ENCODE results near the gene ACOT6. TPM values are rescaled to one million over a fixed set of nuclear protein-coding genes. Genes with fewer than 3 reads are reported as not detected.

ACOT6 gene
- total RNA-seq, 1 donor from 2014 or later, result not detected

DNA sequence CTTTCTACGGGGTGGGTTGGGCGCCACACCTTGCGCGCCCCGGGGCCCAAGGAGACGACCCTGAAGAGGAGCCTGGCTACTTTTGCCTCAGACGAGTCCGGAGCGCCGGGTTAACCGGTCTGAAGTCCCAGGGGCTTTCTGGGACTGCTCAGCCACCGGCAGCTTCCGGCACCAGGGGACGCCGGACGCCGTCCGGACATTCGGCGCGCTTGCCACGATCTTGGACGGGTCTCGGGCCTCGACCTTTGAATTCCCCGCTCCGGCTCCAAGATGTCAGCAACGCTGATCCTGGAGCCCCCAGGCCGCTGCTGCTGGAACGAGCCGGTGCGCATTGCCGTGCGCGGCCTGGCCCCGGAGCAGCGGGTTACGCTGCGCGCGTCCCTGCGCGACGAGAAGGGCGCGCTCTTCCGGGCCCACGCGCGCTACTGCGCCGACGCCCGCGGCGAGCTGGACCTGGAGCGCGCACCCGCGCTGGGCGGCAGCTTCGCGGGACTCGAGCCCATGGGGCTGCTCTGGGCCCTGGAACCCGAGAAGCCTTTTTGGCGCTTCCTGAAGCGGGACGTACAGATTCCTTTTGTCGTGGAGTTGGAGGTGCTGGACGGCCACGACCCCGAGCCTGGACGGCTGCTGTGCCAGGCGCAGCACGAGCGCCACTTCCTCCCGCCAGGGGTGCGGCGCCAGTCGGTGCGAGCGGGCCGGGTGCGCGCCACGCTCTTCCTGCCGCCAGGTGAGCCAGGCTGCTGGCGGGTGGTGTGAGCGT, 20.4 kb upstream of the ACOT6 start, which contains the start of gene ACOT4:
TSS of gene ACOT4 (plus strand) at position 184 of the 760 bp plus-strand sequence. CDS start at position 271, 87 bp downstream.
- DNase-seq (ENCODE audit: low spot score), result no peak
- intact Hi-C loops (cut with DNase I), result no loop called here
- ATAC-seq, result peak; percentile 76

DNA sequence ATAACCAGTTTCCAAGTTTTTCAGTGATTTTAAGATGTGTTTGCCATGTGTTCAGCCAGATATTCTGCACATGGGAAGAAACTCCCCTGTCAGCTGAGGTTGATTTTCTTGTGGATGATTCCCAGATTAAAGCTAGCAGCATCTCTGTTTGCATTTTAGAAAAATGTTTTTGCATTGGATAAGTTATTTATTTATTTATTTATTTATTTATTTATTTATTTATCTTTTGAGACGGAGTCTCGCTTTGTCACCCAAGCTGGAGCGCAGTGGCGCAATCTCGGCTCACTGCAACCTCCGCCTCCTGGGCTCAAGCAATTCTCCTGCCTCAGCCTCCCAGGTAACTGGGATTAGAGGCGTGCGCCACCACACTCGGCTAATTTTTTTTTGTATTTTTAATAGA, 17.8 kb upstream of the ACOT6 start:
- DNase-seq (ENCODE audit: low spot score) (no peak), ATAC-seq (no peak)
- intact Hi-C loops (cut with DNase I), result no loop called here

GRCh38 chr14:73599499-73599898, 12.8 kb upstream of the ACOT6 start:
- no peak for ATAC-seq
- DNase-seq (ENCODE audit: low spot score), result no peak
- intact Hi-C loops (cut with DNase I), result no loop called here

DNA sequence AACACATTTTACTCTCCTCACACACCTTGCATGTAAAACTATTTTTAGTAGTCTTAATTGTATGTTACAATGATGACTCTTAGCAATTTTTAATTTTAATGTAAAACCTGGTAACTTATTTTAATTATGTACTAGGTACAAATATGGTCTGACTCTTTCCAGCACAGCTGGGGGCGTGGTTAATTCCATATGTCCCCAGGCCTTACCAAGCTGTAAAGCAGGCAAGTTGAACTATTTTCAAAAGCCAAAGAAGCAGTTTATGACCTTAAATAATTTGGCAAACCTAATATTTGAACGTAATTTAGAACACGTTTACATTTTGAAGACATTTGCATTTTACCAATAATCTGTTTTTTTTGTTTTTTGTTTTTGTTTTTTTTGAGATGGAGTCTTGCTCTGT, 9.3 kb upstream of the ACOT6 start:
- DNase-seq (ENCODE audit: low spot score) (no peak), ATAC-seq (no peak)
- intact Hi-C loops (cut with DNase I), result no loop called here

GRCh38 chr14:73606271-73606670, 6.0 kb upstream of the ACOT6 start:
- no peak for DNase-seq (ENCODE audit: low spot score)

DNA sequence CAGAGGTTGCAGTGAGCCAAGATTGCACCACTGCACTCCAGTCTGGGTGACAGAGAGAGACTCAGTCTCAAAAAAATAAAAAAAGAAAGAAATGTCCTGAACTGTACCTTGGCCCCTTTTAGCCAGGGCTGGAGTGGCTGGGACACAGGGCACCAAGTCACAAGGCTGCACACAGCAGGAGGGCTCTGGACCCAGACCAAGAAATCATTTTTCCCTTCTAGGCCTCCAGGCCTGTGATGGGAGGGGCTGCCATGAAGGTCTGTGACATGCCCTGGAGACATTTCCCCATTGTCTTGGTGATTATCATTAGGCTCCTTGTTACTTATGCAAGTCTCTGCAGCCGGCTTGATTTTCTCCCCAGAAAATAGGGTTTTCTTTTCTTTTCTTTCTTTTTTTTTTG, 5.1 kb upstream of the ACOT6 start:
- ATAC-seq (no peak), DNase-seq (ENCODE audit: low spot score) (no peak)
- intact Hi-C loops (cut with DNase I), result no loop called here

More at GRCh38 chr14:73606271-73606670, 6.0 kb upstream of the ACOT6 start:
- intact Hi-C loops (cut with DNase I), result no loop called here
- ATAC-seq, result no peak

DNA sequence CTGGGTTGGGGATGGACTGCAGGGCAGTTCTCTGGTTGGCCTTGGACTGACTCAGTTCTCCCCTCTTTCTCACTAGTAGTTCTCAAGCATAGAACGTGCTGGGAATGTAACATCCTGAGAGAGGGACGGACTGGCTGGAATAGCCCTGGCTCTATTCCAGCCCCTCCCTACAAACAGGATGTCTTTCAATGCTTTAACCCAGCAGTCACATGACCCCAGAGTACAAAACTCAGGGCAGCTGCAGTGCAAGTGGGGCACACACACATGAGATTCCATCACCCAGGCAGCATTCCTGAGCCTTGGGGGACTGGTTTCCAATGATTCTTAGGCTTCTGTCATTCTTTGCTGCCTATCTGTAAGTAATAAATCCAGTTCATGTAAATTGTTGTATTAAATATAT, 1.6 kb upstream of the ACOT6 start:
- intact Hi-C loops (cut with DNase I), result no loop called here
- DNase-seq (ENCODE audit: low spot score) (no peak), ATAC-seq (no peak)

DNA sequence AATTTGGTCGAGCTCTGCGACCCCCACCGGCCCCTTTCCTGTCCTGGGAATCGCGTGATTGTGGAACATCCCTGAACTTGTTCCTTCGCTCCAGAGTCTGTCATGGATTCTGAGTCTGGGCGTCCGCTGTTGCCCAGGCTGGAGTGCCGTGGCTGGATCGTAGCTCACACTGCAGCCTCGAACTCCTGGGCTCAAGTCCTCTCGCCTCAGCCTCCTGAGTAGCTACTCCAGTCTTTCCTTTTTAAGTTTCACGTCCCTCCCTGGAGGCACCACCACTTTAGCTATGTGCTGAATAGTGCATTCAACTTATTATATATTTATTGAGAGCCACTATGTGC, 698 bp downstream of the ACOT6 start:
- DNase-seq (ENCODE audit: low spot score) (no peak), ATAC-seq (peak; percentile 26)
- intact Hi-C loops (cut with DNase I), result no loop called here

- intact Hi-C loops (cut with DNase I), result no loop called here
- DNase-seq (ENCODE audit: low spot score) (no peak), ATAC-seq (no peak)
Observed at GRCh38 chr14:73613419-73613963, 1.2 kb downstream of the ACOT6 start.

GRCh38 chr14:73616831-73617230, 4.5 kb downstream of the ACOT6 start:
- ATAC-seq, result no peak
- intact Hi-C loops (cut with DNase I), result no loop called here
- no peak for DNase-seq (ENCODE audit: low spot score)

DNA sequence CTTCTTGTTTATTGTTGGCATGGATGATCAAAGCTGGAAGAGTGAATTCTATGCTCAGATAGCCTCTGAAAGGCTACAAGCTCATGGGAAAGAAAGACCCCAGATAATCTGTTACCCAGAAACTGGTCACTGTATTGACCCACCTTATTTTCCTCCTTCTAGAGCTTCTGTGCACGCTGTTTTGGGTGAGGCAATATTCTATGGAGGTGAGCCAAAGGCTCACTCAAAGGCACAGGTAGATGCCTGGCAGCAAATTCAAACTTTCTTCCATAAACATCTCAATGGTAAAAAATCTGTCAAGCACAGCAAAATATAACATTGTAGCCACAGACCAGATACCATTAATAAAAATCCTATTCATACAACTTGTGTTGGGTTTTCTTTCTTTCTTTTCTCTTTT, 7.2 kb downstream of the ACOT6 start:
- intact Hi-C loops (cut with DNase I), result no loop called here
- ATAC-seq, result no peak

DNA sequence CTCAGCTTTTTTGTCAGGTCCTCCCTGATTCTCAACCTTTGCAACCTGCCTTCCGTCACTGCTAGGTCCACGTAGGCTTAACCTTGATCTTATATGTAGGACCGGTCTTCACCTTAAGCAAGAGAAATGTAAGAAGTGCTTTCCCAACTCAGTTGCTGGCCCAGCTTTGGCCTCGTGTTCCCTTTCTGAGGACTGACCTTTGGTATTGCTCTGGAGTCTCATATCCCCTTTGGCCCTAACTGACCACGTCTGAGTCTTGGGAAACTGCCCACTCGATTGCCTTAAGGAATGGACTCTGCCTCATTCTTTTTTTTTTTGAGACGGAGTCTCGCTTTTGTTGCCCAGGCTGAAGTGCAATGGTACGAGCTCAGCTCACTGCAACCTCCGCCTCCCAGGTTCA, 8.0 kb downstream of the ACOT6 start:
- DNase-seq (ENCODE audit: low spot score), result no peak
- intact Hi-C loops (cut with DNase I), result loop anchor here (5.0 kb wide), 1 partner anchor 77 kb away; no protein-coding TSS in a partner anchor
- no peak for ATAC-seq

More for the DNA sequence above, 7.2 kb downstream of the ACOT6 start:
- DNase-seq (ENCODE audit: low spot score), result no peak

GRCh38 chr14:73623504-73624054, 11.3 kb downstream of the ACOT6 start:
- intact Hi-C loops (cut with DNase I), result loop anchor here (5.0 kb wide), 1 partner anchor 74 kb away; no protein-coding TSS in a partner anchor
- no peak for DNase-seq (ENCODE audit: low spot score)
- ATAC-seq, result no peak

- no peak for DNase-seq (ENCODE audit: low spot score)
- no peak for ATAC-seq
Observed at GRCh38 chr14:73625706-73626105, 13.4 kb downstream of the ACOT6 start.

GRCh38 chr14:73627151-73627558, 14.8 kb downstream of the ACOT6 start:
- intact Hi-C loops (cut with DNase I), result no loop called here
- no peak for DNase-seq (ENCODE audit: low spot score)
- no peak for ATAC-seq

More at GRCh38 chr14:73625706-73626105, 13.4 kb downstream of the ACOT6 start:
- intact Hi-C loops (cut with DNase I), result no loop called here

DNA sequence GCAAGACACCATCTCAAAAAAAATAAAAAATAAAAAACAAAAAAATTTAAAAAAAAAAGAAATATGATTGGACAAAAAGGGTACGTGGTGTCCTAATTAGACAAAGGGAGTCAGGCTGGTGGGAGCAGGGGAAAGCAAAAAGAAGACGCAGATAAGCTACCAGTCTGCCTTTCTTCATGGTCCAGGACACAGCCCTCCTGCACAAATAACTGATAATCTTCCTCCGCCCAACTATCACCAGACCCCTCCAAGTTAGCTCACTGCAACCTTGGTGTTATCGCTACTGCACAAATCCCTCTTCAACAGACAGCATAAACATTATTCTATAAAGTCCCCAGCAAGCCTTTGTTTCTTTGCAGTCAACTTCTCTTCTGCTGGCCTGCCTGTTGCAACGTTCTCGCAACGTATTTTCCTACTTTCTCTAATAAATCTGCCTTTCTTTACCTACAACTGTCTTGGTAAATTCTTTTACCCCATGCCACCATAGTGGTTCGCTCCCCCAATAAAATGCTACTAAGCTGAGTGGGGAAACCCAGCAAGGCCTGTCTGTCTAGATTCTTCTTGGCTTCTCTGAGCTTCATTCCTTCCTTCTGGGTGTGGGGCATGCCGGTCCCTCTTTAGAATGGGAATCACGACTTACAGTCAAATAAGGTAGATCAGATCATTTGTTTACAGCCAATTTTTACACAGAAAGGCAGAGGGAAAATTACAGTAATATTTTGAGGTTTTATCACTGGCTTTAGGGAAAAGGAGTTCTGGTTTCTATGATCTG, 17.9 kb downstream of the ACOT6 start:
- ATAC-seq, result no peak
- intact Hi-C loops (cut with DNase I), result loop anchor here (5.0 kb wide), 1 partner anchor 123 kb away; no protein-coding TSS in a partner anchor

GRCh38 chr14:73633116-73634010, 21.0 kb downstream of the ACOT6 start:
- intact Hi-C loops (cut with DNase I), result loop anchor here (5.0 kb wide), 1 partner anchor 126 kb away; no protein-coding TSS in a partner anchor
- DNase-seq (ENCODE audit: low spot score) (peak; percentile 76), ATAC-seq (peak; percentile 93)

More for the DNA sequence above, 17.9 kb downstream of the ACOT6 start:
- DNase-seq (ENCODE audit: low spot score), result no peak

Data from sciatic nerve (tissue), 2 donors.